H1 (cell line): ENCODE data around the gene EXT2. TPM values are rescaled to one million over a fixed set of nuclear protein-coding genes. Genes with fewer than 3 reads are reported as not detected.

Experiments used
- CTCF ChIA-PET: fragments of 300-600 bp; sonication (Branson Sonifier 250); formaldehyde crosslinking; loops from one replicate; lab custom pipeline; 2021; ENCODE audit not compliant: partially characterized antibody; lab: Charles Lee
- POLR2A ChIA-PET: fragments of 300-600 bp; sonication (Branson Sonifier 250); formaldehyde crosslinking; loops from one replicate; lab custom pipeline; 2021; ENCODE audit warnings: inconsistent platforms; ENCODE audit not compliant: partially characterized antibody; lab: Charles Lee
- DNase-seq, 2 experiments: peaks; one replicate each; pipeline versions ENCODE4 v3.0.0 to v3.0.0-alpha.2; 2010 to 2022; ENCODE audit warnings: low spot score in 2 of 2, low read depth in 1 of 2, mixed read lengths in 1 of 2
- FAIRE-seq: peaks from 2 replicates; lab custom pipeline; 2011; peaks lifted over from hg19 to GRCh38; lab: Jason Lieb, UNC
- H2AFZ ChIP-seq: 2 replicates; pipeline ENCODE4 v1.8.1; 2012; ENCODE audit warnings: low read length, inconsistent platforms
- H2AK5ac ChIP-seq: 2 replicates; pipeline ENCODE4 v1.6.1; 2013; ENCODE audit warnings: low read depth, low read length
- H2BK120ac ChIP-seq: replicated peaks from 2 replicates; pipeline ENCODE3; 2013; ENCODE audit warnings: low read depth, low read length, inconsistent platforms
- H2BK12ac ChIP-seq: 2 replicates; pipeline ENCODE4 v1.6.1; 2013; ENCODE audit warnings: low read depth, low read length
- H2BK15ac ChIP-seq: 2 replicates; pipeline ENCODE4 v1.6.1; 2013; ENCODE audit warnings: low read length
- H2BK20ac ChIP-seq: 2 replicates; pipeline ENCODE4 v1.6.1; 2013; ENCODE audit warnings: low read length
- H2BK5ac ChIP-seq: 2 replicates; pipeline ENCODE4 v1.6.1; 2013; ENCODE audit warnings: low read depth, low read length
- H3K14ac ChIP-seq: 2 replicates; pipeline ENCODE4 v1.6.1; 2013; ENCODE audit warnings: inconsistent platforms; ENCODE audit not compliant: insufficient read length
- H3K18ac ChIP-seq: 2 replicates; pipeline ENCODE4 v1.6.1; 2013; ENCODE audit warnings: low read length; ENCODE audit errors: extremely low read depth
- H3K23ac ChIP-seq: 2 replicates; pipeline ENCODE4 v1.6.1; 2013; ENCODE audit warnings: inconsistent platforms; ENCODE audit not compliant: insufficient read length
- H3K23me2 ChIP-seq: 2 replicates; pipeline ENCODE4 v1.6.1; 2013; ENCODE audit warnings: low read depth, low read length
- H3K27ac ChIP-seq: 2 replicates; pipeline ENCODE4 v1.6.1; 2011; ENCODE audit warnings: low read depth, low read length, inconsistent platforms
- H3K27me3 ChIP-seq, 4 experiments: replicated peaks in 1 of 4; 1 replicate in 1 of 4; 2 replicates in 3 of 4; pipeline versions ENCODE4 v1.6.1 to v1.8.1; 2011 to 2013; ENCODE audit warnings: low read length in 3 of 4, mild to moderate bottlenecking in 3 of 4, inconsistent platforms in 2 of 4, mixed read lengths in 2 of 4, moderate library complexity in 1 of 4; ENCODE audit not compliant: control insufficient read depth in 3 of 4, insufficient read depth in 3 of 4; ENCODE audit errors: extremely low read depth in 1 of 4
- H3K36me3 ChIP-seq, 4 experiments: 2 replicates each; pipeline versions ENCODE4 v1.6.1 to v1.8.1; 2011 to 2013; ENCODE audit warnings: mild to moderate bottlenecking in 4 of 4, low read length in 3 of 4, moderate library complexity in 2 of 4, control low read depth in 1 of 4, inconsistent platforms in 1 of 4; ENCODE audit not compliant: insufficient read depth in 4 of 4, control insufficient read depth in 2 of 4
- H3K4ac ChIP-seq: replicated peaks from 2 replicates; pipeline ENCODE3; 2013; ENCODE audit warnings: low read length, low read depth, mixed read lengths, inconsistent platforms; ENCODE audit not compliant: insufficient read length
- H3K4me1 ChIP-seq, 4 experiments: replicated peaks in 1 of 4; 1 replicate in 1 of 4; 2 replicates in 3 of 4; pipeline versions ENCODE4 v1.6.1 to v1.8.1; 2011 to 2013; ENCODE audit warnings: low read length in 3 of 4, inconsistent platforms in 2 of 4, mixed read lengths in 1 of 4; ENCODE audit not compliant: insufficient read depth in 4 of 4, control insufficient read depth in 3 of 4
- H3K4me2 ChIP-seq, 2 experiments: 2 replicates each; pipeline versions ENCODE4 v1.6.1 to v1.8.1; 2011 to 2013; ENCODE audit warnings: low read depth in 2 of 2, low read length in 2 of 2, control low read depth in 1 of 2, inconsistent platforms in 1 of 2, mild to moderate bottlenecking in 1 of 2; ENCODE audit not compliant: insufficient read depth in 1 of 2
- H3K4me3 ChIP-seq, 4 experiments: fragments of 200-600, 300-600 bp in 1 of 4; sonication (generic), shearing (Covaris generic), sonication (Bioruptor Twin) in 1 of 4; 2 replicates each; pipeline versions ENCODE4 v1.5.1 to v1.8.1; 2011 to 2016; ENCODE audit warnings: low read length in 4 of 4, low read depth in 3 of 4, control low read depth in 2 of 4, inconsistent platforms in 2 of 4, mild to moderate bottlenecking in 2 of 4, mixed read lengths in 1 of 4, moderate library complexity in 1 of 4; ENCODE audit not compliant: insufficient read depth in 2 of 4; ENCODE audit errors: extremely low read depth in 1 of 4
- H3K56ac ChIP-seq: replicated peaks from 2 replicates; pipeline ENCODE3; 2013; ENCODE audit warnings: low read depth, mild to moderate bottlenecking, mixed read lengths, low read length, inconsistent platforms; ENCODE audit not compliant: insufficient read length
- H3K79me1 ChIP-seq: 2 replicates; pipeline ENCODE4 v1.6.1; 2013; ENCODE audit warnings: low read depth, low read length, control low read depth
- H3K79me2 ChIP-seq, 2 experiments: 2 replicates each; pipeline versions ENCODE4 v1.6.1 to v1.8.1; 2012 to 2013; ENCODE audit warnings: low read length in 2 of 2, mild to moderate bottlenecking in 2 of 2, inconsistent platforms in 1 of 2; ENCODE audit not compliant: insufficient read depth in 2 of 2, control insufficient read depth in 1 of 2
- H3K9ac ChIP-seq, 4 experiments: replicated peaks in 1 of 4; 1 replicate in 1 of 4; 2 replicates in 3 of 4; pipeline versions ENCODE4 v1.6.1 to v1.8.1; 2011 to 2013; ENCODE audit warnings: low read depth in 3 of 4, low read length in 3 of 4, control low read depth in 2 of 4, mild to moderate bottlenecking in 2 of 4, moderate library complexity in 2 of 4, inconsistent platforms in 1 of 4; ENCODE audit errors: extremely low read depth in 1 of 4
- H3K9me3 ChIP-seq, 2 experiments: 2 replicates each; pipeline versions ENCODE4 v1.6.1 to v1.8.1; 2012 to 2013; ENCODE audit warnings: mild to moderate bottlenecking in 2 of 2, moderate library complexity in 2 of 2, control low read depth in 1 of 2, inconsistent platforms in 1 of 2, low read depth in 1 of 2, low read length in 1 of 2, mixed read lengths in 1 of 2; ENCODE audit not compliant: insufficient read depth in 2 of 2
- H4K20me1 ChIP-seq, 2 experiments: replicated peaks in 1 of 2; 2 replicates each; pipeline versions ENCODE3 to v1.8.1; 2011 to 2013; ENCODE audit warnings: inconsistent platforms in 2 of 2, low read length in 2 of 2, mild to moderate bottlenecking in 1 of 2; ENCODE audit not compliant: insufficient read depth in 2 of 2, control insufficient read depth in 1 of 2
- H4K5ac ChIP-seq: 2 replicates; pipeline ENCODE4 v1.6.1; 2013; ENCODE audit warnings: low read length, low read depth, mixed read lengths, inconsistent platforms; ENCODE audit not compliant: insufficient read length
- H4K8ac ChIP-seq: 2 replicates; pipeline ENCODE4 v1.8.0; 2013; ENCODE audit warnings: mild to moderate bottlenecking, moderate library complexity, low read length, inconsistent platforms; ENCODE audit not compliant: insufficient read depth; ENCODE audit errors: extremely low read depth
- H4K91ac ChIP-seq: replicated peaks from 2 replicates; pipeline ENCODE3; 2013; ENCODE audit warnings: low read length, mixed read lengths, inconsistent platforms; ENCODE audit not compliant: insufficient read length
- KDM4A ChIP-seq: IDR thresholded peaks from one replicate; pipeline ENCODE4 v1.7.1; 2012; ENCODE audit warnings: low read depth, mild to moderate bottlenecking, moderate library complexity, low read length, inconsistent platforms; ENCODE audit not compliant: severe bottlenecking
- RAD21 ChIP-seq, 2 experiments: IDR thresholded peaks in 1 of 2; conservative IDR thresholded peaks in 1 of 2; 2 replicates each; pipeline ENCODE4 v1.6.1; 2011; ENCODE audit warnings: low read depth in 2 of 2, low read length in 2 of 2, improper control_type of control experiment in 1 of 2, inconsistent platforms in 1 of 2, mild to moderate bottlenecking in 1 of 2, moderate library complexity in 1 of 2
- RXRA ChIP-seq: IDR thresholded peaks from 2 replicates; pipeline ENCODE4 v1.6.1; 2011; ENCODE audit warnings: low read depth, mild to moderate bottlenecking, low read length, moderate library complexity; ENCODE audit not compliant: insufficient read depth
- TCF12 ChIP-seq: IDR thresholded peaks from 2 replicates; pipeline ENCODE4 v1.6.1; 2011; ENCODE audit warnings: low read depth, mild to moderate bottlenecking, low read length
- WGBS, 2 experiments: shearing (Covaris generic) in 1 of 2; methylation state at CpG; one replicate each; pipeline versions ENCODE4 v1.1.6 to v1.1.7; 2013 to 2015; ENCODE audit warnings: low lambda C conversion rate in 2 of 2, mixed read lengths in 2 of 2, inconsistent platforms in 1 of 2, low coverage in 1 of 2, missing lambda C conversion rate in 1 of 2; ENCODE audit not compliant: insufficient replicate concordance in 2 of 2, insufficient coverage in 1 of 2, insufficient read length in 1 of 2; ENCODE audit errors: extremely low coverage in 1 of 2, missing lambda C conversion rate in 1 of 2; 5-methylcytosine and 5-hydroxymethylcytosine counted together
- polyA plus RNA-seq, 7 experiments: library from polyadenylated mRNA; depleted of rRNA in 3 of 7; stranded (reverse) in 5 of 7; unstranded in 2 of 7; fragments of >200 nt in 5 of 7; fragments of 200-250 nt in 2 of 7; gene quantifications; 1 replicate in 5 of 7; 2 replicates in 1 of 7; 4 replicates in 1 of 7; pipeline versions ENCODE4 v1.2.1 to v1.2.3, GENCODE V29; 2011 to 2013; ENCODE audit warnings: missing spikeins in 2 of 7, mixed read lengths in 2 of 7
- total RNA-seq: library from RNA; stranded (reverse); fragmentation: NEBNext Ultra II Directional; extraction: Animal tissue kit (Norgen Biotek cat#: 25700); gene quantifications from 2 replicates; pipeline ENCODE4 v1.2.1, GENCODE V29; 2021
- TF ChIP-seq, protein P1 (sequence below), 3 experiments: IDR thresholded peaks; 1 replicate in 2 of 3; 2 replicates in 1 of 3; pipeline versions ENCODE4 v1.5.1 to v1.6.1; 2011; ENCODE audit warnings: low read length in 3 of 3, mild to moderate bottlenecking in 3 of 3, inconsistent platforms in 2 of 3, low read depth in 1 of 3, moderate library complexity in 1 of 3; ENCODE audit not compliant: insufficient read depth in 1 of 3; ENCODE audit errors: control extremely low read depth in 1 of 3

Gene EXT2
- total and polyA plus RNA-seq, 2 of the 8 experiments (the other 6 are each of a cell fraction or from before 2014, with no cell fraction given): 29.8 to 42.8 TPM

- no peak overlapping the region for H2BK5ac ChIP-seq
- H3K23me2 ChIP-seq: no peaks in the 10 kb centered on the region; the same call in 1 of the 2 replicates
- H2AFZ ChIP-seq: no peak overlapping the region
- POLR2A ChIA-PET: no interaction called here
- H3K56ac ChIP-seq: no peak overlapping the region
- no peak overlapping the region for H3K4me2 ChIP-seq
- no peaks in the 10 kb centered on the region for H3K79me2 ChIP-seq
- no peak overlapping the region for H3K4me3 ChIP-seq
- no peak overlapping the region for H2AK5ac ChIP-seq
- no peak overlapping the region for H2BK20ac ChIP-seq
- peaks cover 0 to 3% (median 2%) of the 10 kb centered on the region in 4 experiments; a peak in 3 of 8 replicates for H3K36me3 ChIP-seq
- peak; percentile 75 to 83 for TF ChIP-seq RAD21 (IDR thresholded peaks at IDR 0.05 in 1 of 2, conservative IDR thresholded peaks at IDR 0.05 in 1 of 2; ENCODE audit: low read depth in 2 of 2, low read length in 2 of 2)
- no peak for TF ChIP-seq RXRA
- no peak for TF ChIP-seq TCF12
- TF ChIP-seq KDM4A: no peak
- TF ChIP-seq, protein P1, sequence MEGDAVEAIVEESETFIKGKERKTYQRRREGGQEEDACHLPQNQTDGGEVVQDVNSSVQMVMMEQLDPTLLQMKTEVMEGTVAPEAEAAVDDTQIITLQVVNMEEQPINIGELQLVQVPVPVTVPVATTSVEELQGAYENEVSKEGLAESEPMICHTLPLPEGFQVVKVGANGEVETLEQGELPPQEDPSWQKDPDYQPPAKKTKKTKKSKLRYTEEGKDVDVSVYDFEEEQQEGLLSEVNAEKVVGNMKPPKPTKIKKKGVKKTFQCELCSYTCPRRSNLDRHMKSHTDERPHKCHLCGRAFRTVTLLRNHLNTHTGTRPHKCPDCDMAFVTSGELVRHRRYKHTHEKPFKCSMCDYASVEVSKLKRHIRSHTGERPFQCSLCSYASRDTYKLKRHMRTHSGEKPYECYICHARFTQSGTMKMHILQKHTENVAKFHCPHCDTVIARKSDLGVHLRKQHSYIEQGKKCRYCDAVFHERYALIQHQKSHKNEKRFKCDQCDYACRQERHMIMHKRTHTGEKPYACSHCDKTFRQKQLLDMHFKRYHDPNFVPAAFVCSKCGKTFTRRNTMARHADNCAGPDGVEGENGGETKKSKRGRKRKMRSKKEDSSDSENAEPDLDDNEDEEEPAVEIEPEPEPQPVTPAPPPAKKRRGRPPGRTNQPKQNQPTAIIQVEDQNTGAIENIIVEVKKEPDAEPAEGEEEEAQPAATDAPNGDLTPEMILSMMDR (IDR thresholded peaks at IDR 0.05; ENCODE audit: control extremely low read depth in 1 of 3, insufficient read depth in 1 of 3, low read depth in 1 of 3, low read length in 3 of 3): peak in 2 of 3 experiments; percentile 57 to 65; a peak in 2 of 4 replicates
- TF ChIP-seq, all 59 proteins: peak for 2
- H4K8ac ChIP-seq: no peak overlapping the region
- FAIRE-seq (peak; percentile 92), DNase-seq (no peak)
- no peak overlapping the region for H3K27ac ChIP-seq
- H3K14ac ChIP-seq: no peak overlapping the region
- no peak overlapping the region for H3K4ac ChIP-seq
- no peak overlapping the region for H4K91ac ChIP-seq
- WGBS, 2 experiments: 88% methylated on average over 1 of the region's 1 CpG; no CpG with 5 or more reads in 1 of the 2 experiments
- H4K5ac ChIP-seq: no peak overlapping the region
- no peak overlapping the region for H2BK120ac ChIP-seq
- H2BK12ac ChIP-seq: no peak overlapping the region
- no peaks in the 10 kb centered on the region for H3K4me1 ChIP-seq
- CTCF ChIA-PET: interaction anchor here (0.6 to 4.5 kb wide), 55 partner anchors 9 to 482 kb away, joined by 3 to 29 read pairs (median 5); partner anchors contain the start of genes C11orf96 and EXT2
- no peaks in the 10 kb centered on the region for H3K79me1 ChIP-seq
- no peak overlapping the region for H3K18ac ChIP-seq
- H3K9me3 ChIP-seq: no peaks in the 10 kb centered on the region
- no peak overlapping the region for H3K23ac ChIP-seq
- H4K20me1 ChIP-seq: no peaks in the 10 kb centered on the region
- H3K9ac ChIP-seq: no peak overlapping the region
- no peaks in the 10 kb centered on the region for H3K27me3 ChIP-seq
- no peak overlapping the region for H2BK15ac ChIP-seq
Measured at GRCh38 chr11:44133335-44133946, 38.0 kb downstream of the EXT2 start.
